Activated B cell treated with CpG ODN at 0.5 μM for 24 hours (primary cell): ENCODE results near the gene MYF5. TPM values are rescaled to one million over a fixed set of nuclear protein-coding genes. Genes with fewer than 3 reads are reported as not detected.

Experiments
- ATAC-seq: fragments of 200-7000 bp; cut with Tn5 transposase; one replicate; pipeline ENCODE4 v1.10.0; 2021; ENCODE audit warnings: low read depth, mild to moderate bottlenecking, moderate library complexity
- CTCF ChIA-PET: fragments of 350-600 bp; sonication (Branson Sonifier 250); formaldehyde crosslinking; loops from one replicate; lab custom pipeline; 2021; ENCODE audit warnings: antibody characterized with exemption; lab: Charles Lee
- POLR2A ChIA-PET: fragments of 350-600 bp; sonication (Branson Sonifier 250); formaldehyde crosslinking; loops from one replicate; lab custom pipeline; 2021; ENCODE audit warnings: antibody characterized with exemption; lab: Charles Lee
- DNase-seq: peaks from one replicate; pipeline ENCODE4 v3.0.0; 2022
- H3K27ac Mint-ChIP-seq: one replicate; pipeline ENCODE4 v1.8.0; 2020; ENCODE audit warnings: mixed read lengths
- H3K27me3 Mint-ChIP-seq: one replicate; pipeline ENCODE4 v1.8.0; 2021; ENCODE audit warnings: mixed read lengths
- H3K36me3 Mint-ChIP-seq: one replicate; pipeline ENCODE4 v1.8.0; 2021; ENCODE audit warnings: low read depth, mixed read lengths
- H3K4me1 Mint-ChIP-seq: one replicate; pipeline ENCODE4 v1.8.0; 2021; ENCODE audit warnings: mixed read lengths
- H3K4me3 Mint-ChIP-seq: one replicate; pipeline ENCODE4 v1.8.0; 2020; ENCODE audit warnings: mild to moderate bottlenecking, mixed read lengths
- H3K9me3 Mint-ChIP-seq: one replicate; pipeline ENCODE4 v1.8.0; 2020; ENCODE audit warnings: mixed read lengths
- CTCF ChIP-seq: fragments of 200-600 bp; IDR thresholded peaks from one replicate; pipeline ENCODE4 v1.8.0; 2022; ENCODE audit warnings: antibody characterized with exemption, mild to moderate bottlenecking
- intact Hi-C: fragments of 100-400 bp; cut with micrococcal nuclease; formaldehyde crosslinking; loops from one replicate; pipeline ENCODE4 v1.15.1; 2024
- total RNA-seq: library from RNA; stranded (reverse); gene quantifications from 2 replicates; pipeline ENCODE4 v1.2.3, GENCODE V29; 2022

Gene MYF5
- total RNA-seq, 1 donor from 2014 or later: not detected

GRCh38 chr12:80747800-80748199 lies 31.1 kb downstream of the MYF5 start:
- Mint-ChIP-seq H3K4me3 (no peak overlapping the region), H3K9me3 (peaks cover 3% of the 10 kb centered on the region), H3K27me3 (no peaks in the 10 kb centered on the region), H3K4me1 (no peaks in the 10 kb centered on the region), H3K36me3 (no peaks in the 10 kb centered on the region), H3K27ac (no peak overlapping the region)
- intact Hi-C loops: no loop called here
- POLR2A ChIA-PET: no interaction called here
- DNase-seq (no peak), ATAC-seq (no peak)
- CTCF ChIA-PET: no interaction called here
- TF ChIP-seq CTCF: no peak

- H3K9me3 Mint-ChIP-seq: peaks cover 3% of the 10 kb centered on the region
- no peak for TF ChIP-seq CTCF
- intact Hi-C loops: no loop called here
- ChIA-PET CTCF (no interaction called here), POLR2A (no interaction called here)
- no peaks in the 10 kb centered on the region for H3K36me3 Mint-ChIP-seq
- H3K27me3 Mint-ChIP-seq: no peaks in the 10 kb centered on the region
- H3K4me3 Mint-ChIP-seq: no peak overlapping the region
- H3K4me1 Mint-ChIP-seq: no peaks in the 10 kb centered on the region
- H3K27ac Mint-ChIP-seq: no peak overlapping the region
- ATAC-seq (no peak), DNase-seq (no peak)
Observed at GRCh38 chr12:80749456-80749855, 32.7 kb downstream of the MYF5 start.

- CTCF ChIA-PET: no interaction called here
- intact Hi-C loops: no loop called here
Observed at GRCh38 chr12:80752464-80752863, 35.8 kb downstream of the MYF5 start.

GRCh38 chr12:80754274-80754673 lies 37.6 kb downstream of the MYF5 start:
- Mint-ChIP-seq H3K9me3 (peaks cover 3% of the 10 kb centered on the region), H3K27ac (no peak overlapping the region), H3K36me3 (no peaks in the 10 kb centered on the region), H3K4me3 (no peak overlapping the region), H3K27me3 (no peaks in the 10 kb centered on the region), H3K4me1 (no peaks in the 10 kb centered on the region)
- intact Hi-C loops: no loop called here
- CTCF ChIA-PET: no interaction called here
- DNase-seq (no peak), ATAC-seq (no peak)
- no peak for TF ChIP-seq CTCF
- POLR2A ChIA-PET: no interaction called here

More at GRCh38 chr12:80752464-80752863, 35.8 kb downstream of the MYF5 start:
- DNase-seq: no peak
- Mint-ChIP-seq H3K27ac (no peak overlapping the region), H3K4me3 (no peak overlapping the region), H3K27me3 (no peaks in the 10 kb centered on the region), H3K9me3 (peaks cover 3% of the 10 kb centered on the region), H3K36me3 (no peaks in the 10 kb centered on the region), H3K4me1 (no peaks in the 10 kb centered on the region)
- TF ChIP-seq CTCF: no peak
- ATAC-seq: no peak
- POLR2A ChIA-PET: no interaction called here

- no peaks in the 10 kb centered on the region for H3K36me3 Mint-ChIP-seq
- DNase-seq (no peak), ATAC-seq (no peak)
- H3K27ac Mint-ChIP-seq: no peak overlapping the region
- H3K9me3 Mint-ChIP-seq: no peaks in the 10 kb centered on the region
- ChIA-PET POLR2A (no interaction called here), CTCF (no interaction called here)
- no peak overlapping the region for H3K4me3 Mint-ChIP-seq
- intact Hi-C loops: no loop called here
- TF ChIP-seq CTCF: no peak
- H3K4me1 Mint-ChIP-seq: no peaks in the 10 kb centered on the region
- H3K27me3 Mint-ChIP-seq: no peaks in the 10 kb centered on the region
Observed at GRCh38 chr12:80756875-80757274, 40.2 kb downstream of the MYF5 start.
